Measurements from ENCODE around the gene CEP20. TPM values are rescaled to one million over a fixed set of nuclear protein-coding genes. Genes with fewer than 3 reads are reported as not detected.

CEP20 gene
- total RNA-seq, 1 donor from 2014 or later, result 28.2 TPM

- no peaks in the 10 kb centered on the region for H3K9me3 ChIP-seq
- H3K4me3 ChIP-seq, result no peak overlapping the region
- intact Hi-C loops (cut with DNase I), result no loop called here
- no peak overlapping the region for H3K27ac ChIP-seq
- no peaks in the 10 kb centered on the region for H3K36me3 ChIP-seq
- peaks cover 4% of the 10 kb centered on the region for H3K4me1 ChIP-seq
- no peaks in the 10 kb centered on the region for H3K27me3 ChIP-seq
- TF ChIP-seq POLR2A (IDR thresholded peaks at IDR 0.05), result no peak
- TF ChIP-seq POLR2AphosphoS5 (IDR thresholded peaks at IDR 0.05; ENCODE audit: insufficient read depth in 1 of 2, low read depth in 1 of 2), result no peak
- TF ChIP-seq CTCF (IDR thresholded peaks at IDR 0.05), result no peak
- no peak for DNase-seq (ENCODE audit: extremely low spot score in 2 of 2)
These were observed 10.3 kb upstream of the CEP20 start for GRCh38 chr16:15898654-15899053.

GRCh38 chr16:15897834-15898254, 9.4 kb upstream of the CEP20 start:
- intact Hi-C loops (cut with DNase I), result no loop called here
- no peaks in the 10 kb centered on the region for H3K27me3 ChIP-seq
- no peaks in the 10 kb centered on the region for H3K36me3 ChIP-seq
- DNase-seq (ENCODE audit: extremely low spot score in 2 of 2), result no peak
- H3K27ac ChIP-seq, result no peak overlapping the region
- no peak for TF ChIP-seq POLR2A (IDR thresholded peaks at IDR 0.05)
- no peak for TF ChIP-seq CTCF (IDR thresholded peaks at IDR 0.05)
- no peak for TF ChIP-seq POLR2AphosphoS5 (IDR thresholded peaks at IDR 0.05; ENCODE audit: insufficient read depth in 1 of 2, low read depth in 1 of 2)
- peaks cover 4% of the 10 kb centered on the region for H3K4me1 ChIP-seq
- no peaks in the 10 kb centered on the region for H3K9me3 ChIP-seq
- H3K4me3 ChIP-seq, result no peak overlapping the region

GRCh38 chr16:15897121-15897780, 8.8 kb upstream of the CEP20 start:
- no peak for TF ChIP-seq POLR2AphosphoS5 (IDR thresholded peaks at IDR 0.05; ENCODE audit: insufficient read depth in 1 of 2, low read depth in 1 of 2)
- no peak for TF ChIP-seq POLR2A (IDR thresholded peaks at IDR 0.05)
- no peak for TF ChIP-seq CTCF (IDR thresholded peaks at IDR 0.05)
- Histone ChIP-seq H3K4me3 (no peak overlapping the region), H3K27ac (no peak overlapping the region), H3K27me3 (no peaks in the 10 kb centered on the region), H3K9me3 (no peaks in the 10 kb centered on the region), H3K4me1 (peaks cover 4% of the 10 kb centered on the region), H3K36me3 (no peaks in the 10 kb centered on the region)
- intact Hi-C loops (cut with DNase I), result no loop called here
- DNase-seq (ENCODE audit: extremely low spot score in 2 of 2), result no peak

GRCh38 chr16:15894571-15895374, 6.4 kb upstream of the CEP20 start:
- Histone ChIP-seq H3K4me3 (no peak overlapping the region), H3K9me3 (no peaks in the 10 kb centered on the region), H3K27ac (no peak overlapping the region), H3K27me3 (no peaks in the 10 kb centered on the region), H3K36me3 (no peaks in the 10 kb centered on the region), H3K4me1 (peaks cover under 1% of the 10 kb centered on the region)
- no peak for TF ChIP-seq POLR2A (IDR thresholded peaks at IDR 0.05)
- TF ChIP-seq CTCF (IDR thresholded peaks at IDR 0.05), result no peak
- TF ChIP-seq POLR2AphosphoS5 (IDR thresholded peaks at IDR 0.05; ENCODE audit: insufficient read depth in 1 of 2, low read depth in 1 of 2), result no peak
- intact Hi-C loops (cut with DNase I), result no loop called here
- no peak for DNase-seq (ENCODE audit: extremely low spot score in 2 of 2)

- H3K36me3 ChIP-seq, result no peaks in the 10 kb centered on the region
- no peak overlapping the region for H3K27ac ChIP-seq
- no peak overlapping the region for H3K4me3 ChIP-seq
- peaks cover 19% of the 10 kb centered on the region for H3K4me1 ChIP-seq
- no peaks in the 10 kb centered on the region for H3K9me3 ChIP-seq
- H3K27me3 ChIP-seq, result no peaks in the 10 kb centered on the region
- TF ChIP-seq POLR2AphosphoS5 (IDR thresholded peaks at IDR 0.05; ENCODE audit: insufficient read depth in 1 of 2, low read depth in 1 of 2) (no peak), CTCF (IDR thresholded peaks at IDR 0.05) (no peak), POLR2A (IDR thresholded peaks at IDR 0.05) (no peak)
- intact Hi-C loops (cut with DNase I), result no loop called here
- no peak for DNase-seq (ENCODE audit: extremely low spot score in 2 of 2)
These were observed 3.1 kb upstream of the CEP20 start for GRCh38 chr16:15891508-15891907.

All from vagina (tissue), 2 donors.